GM12878 (cell line): Measurements from ENCODE around the gene TRIM7. TPM values are rescaled to one million over a fixed set of nuclear protein-coding genes. Genes with fewer than 3 reads are reported as not detected.

ENCODE experiments used
- ATAC-seq: fragments of 200-7000 bp; cut with Tn5 transposase; 3 replicates; pipeline ENCODE4 v1.9.1; 2020; ENCODE audit warnings: mild to moderate bottlenecking, moderate library complexity
- BruUV-seq: library from RNA; stranded (reverse); fragments of 400-500 nt; replicated peaks from 2 replicates; lab custom pipeline; 2021; lab: Mats Ljungman, UMichigan
- CTCF ChIA-PET: fragments of 300-600 bp; sonication (Branson Sonifier 250); formaldehyde crosslinking; extraction: SDS; loops from one replicate; lab custom pipeline; 2021; ENCODE audit warnings: inconsistent platforms; lab: Yijun Ruan, JAX
- POLR2A ChIA-PET: fragments of 350-600 bp; formaldehyde crosslinking; extraction: SDS; loops from one replicate; lab custom pipeline; 2021; ENCODE audit warnings: inconsistent platforms; lab: Charles Lee
- RAD21 ChIA-PET: fragments of 300-600 bp; sonication (Branson Sonifier 250); formaldehyde crosslinking; loops from one replicate; lab custom pipeline; 2023; ENCODE audit warnings: antibody characterized with exemption; ENCODE audit not compliant: unreplicated experiment; lab: Charles Lee
- SMC1A ChIA-PET: fragments of 300-600 bp; sonication (Branson Sonifier 250); formaldehyde crosslinking; loops from one replicate; lab custom pipeline; 2023; ENCODE audit not compliant: unreplicated experiment, uncharacterized antibody; lab: Charles Lee
- DNase-seq: peaks from one replicate; pipeline ENCODE4 v3.0.0-alpha.2; 2011; ENCODE audit warnings: low read depth, low spot score
- FAIRE-seq: peaks from 3 replicates; lab custom pipeline; 2011; peaks lifted over from hg19 to GRCh38; lab: Jason Lieb, UNC
- H2AFZ ChIP-seq: 2 replicates; pipeline ENCODE4 v1.6.0; 2011; ENCODE audit warnings: low read depth, low read length, control low read depth; ENCODE audit not compliant: control insufficient read depth
- H3K27ac ChIP-seq: 2 replicates; pipeline ENCODE4 v1.5.1; 2011; ENCODE audit warnings: control low read depth; ENCODE audit not compliant: control insufficient read depth, insufficient read depth
- H3K27me3 ChIP-seq, 2 experiments: replicated peaks in 1 of 2; 2 replicates each; pipeline versions ENCODE4 v1.6.0 to v1.6.1; 2011; ENCODE audit warnings: low read length in 1 of 2; ENCODE audit not compliant: control insufficient read depth in 2 of 2, insufficient read depth in 2 of 2
- H3K36me3 ChIP-seq, 2 experiments: 2 replicates each; pipeline ENCODE4 v1.5.1; 2011; ENCODE audit warnings: low read length in 1 of 2; ENCODE audit not compliant: control insufficient read depth in 2 of 2, insufficient read depth in 2 of 2
- H3K4me1 ChIP-seq: 2 replicates; pipeline ENCODE4 v1.6.1; 2011; ENCODE audit warnings: mild to moderate bottlenecking, low read length, moderate library complexity, mixed read lengths; ENCODE audit not compliant: control insufficient read depth, insufficient read depth
- H3K4me2 ChIP-seq: 2 replicates; pipeline ENCODE4 v1.6.0; 2011; ENCODE audit warnings: control low read depth; ENCODE audit not compliant: control insufficient read depth, insufficient read depth
- H3K4me3 ChIP-seq: fragments of 200-600 bp; sonication (generic); 2 replicates; pipeline ENCODE4 v1.5.1; 2016
- H3K79me2 ChIP-seq: 2 replicates; pipeline ENCODE4 v1.6.0; 2011; ENCODE audit warnings: low read length; ENCODE audit not compliant: control insufficient read depth, insufficient read depth
- H3K9ac ChIP-seq: 2 replicates; pipeline ENCODE4 v1.8.0; 2011; ENCODE audit warnings: low read length, control low read depth, mixed read lengths; ENCODE audit not compliant: control insufficient read depth, insufficient read depth
- H3K9me3 ChIP-seq: replicated peaks from 3 replicates; pipeline ENCODE4 v1.5.1; 2011; ENCODE audit warnings: mild to moderate bottlenecking, low read length; ENCODE audit not compliant: control insufficient read depth, insufficient read depth
- H4K20me1 ChIP-seq: 2 replicates; pipeline ENCODE4 v1.6.0; 2011; ENCODE audit not compliant: control insufficient read depth, insufficient read depth
- BCLAF1 ChIP-seq: fragments of 450-650 bp; IDR thresholded peaks from 2 replicates; pipeline ENCODE4 v1.6.1; 2017; ENCODE audit warnings: antibody characterized with exemption, mild to moderate bottlenecking, moderate library complexity
- BHLHE40 ChIP-seq, 2 experiments: fragments of 450-650 bp in 1 of 2; IDR thresholded peaks; 2 replicates each; pipeline ENCODE4 v1.6.1; 2011 to 2017; ENCODE audit warnings: low read depth in 2 of 2, borderline replicate concordance in 1 of 2, improper control_type of control experiment in 1 of 2, low read length in 1 of 2, mild to moderate bottlenecking in 1 of 2
- CTCF ChIP-seq, 3 experiments: IDR thresholded peaks in 2 of 3; conservative IDR thresholded peaks in 1 of 3; 2 replicates each; pipeline ENCODE4 v1.5.1; 2011; ENCODE audit warnings: low read depth in 3 of 3, low read length in 3 of 3, mild to moderate bottlenecking in 3 of 3, control low read depth in 2 of 3, moderate library complexity in 2 of 3, inconsistent platforms in 1 of 3, mixed read lengths in 1 of 3; ENCODE audit not compliant: control insufficient read depth in 2 of 3, insufficient read depth in 1 of 3; ENCODE audit errors: extremely low read depth in 1 of 3
- E2F4 ChIP-seq: IDR thresholded peaks from 2 replicates; pipeline ENCODE4 v1.6.1; 2012; ENCODE audit warnings: low read depth, low read length, improper control_type of control experiment
- FOXK2 ChIP-seq: fragments of 450-650 bp; IDR thresholded peaks from 2 replicates; pipeline ENCODE4 v1.6.1; 2017; ENCODE audit warnings: mild to moderate bottlenecking, moderate library complexity
- GATAD2B ChIP-seq: fragments of 450-650 bp; conservative IDR thresholded peaks from 2 replicates; pipeline ENCODE4 v1.6.1; 2017; ENCODE audit warnings: low read depth, mild to moderate bottlenecking, moderate library complexity
- MAX ChIP-seq: IDR thresholded peaks from 2 replicates; pipeline ENCODE4 v1.6.1; 2012; ENCODE audit warnings: low read depth, low read length, improper control_type of control experiment
- POU2F2 ChIP-seq: IDR thresholded peaks from 3 replicates; pipeline ENCODE4 v1.6.1; 2011; ENCODE audit warnings: low read depth, mild to moderate bottlenecking, low read length, borderline replicate concordance
- RB1 ChIP-seq: fragments of 450-650 bp; formaldehyde crosslinking; IDR thresholded peaks from 2 replicates; pipeline ENCODE4 v1.6.1; 2017; ENCODE audit warnings: mild to moderate bottlenecking, borderline replicate concordance
- RCOR1 ChIP-seq: conservative IDR thresholded peaks from 2 replicates; pipeline ENCODE4 v1.6.1; 2012; ENCODE audit warnings: low read depth, low read length, improper control_type of control experiment
- SMARCA5 ChIP-seq: fragments of 450-650 bp; IDR thresholded peaks from 2 replicates; pipeline ENCODE4 v1.6.1; 2017; ENCODE audit warnings: mild to moderate bottlenecking
- TCF12 ChIP-seq: IDR thresholded peaks from 2 replicates; pipeline ENCODE4 v1.6.1; 2011; ENCODE audit warnings: low read depth, mild to moderate bottlenecking, low read length
- ZBED1 ChIP-seq: IDR thresholded peaks from 2 replicates; pipeline ENCODE4 v1.6.1; 2016; ENCODE audit warnings: borderline replicate concordance
- ZNF217 ChIP-seq: fragments of 450-650 bp; IDR thresholded peaks from 2 replicates; pipeline ENCODE4 v1.6.1; 2017; ENCODE audit warnings: antibody characterized with exemption, mild to moderate bottlenecking
- ZZZ3 ChIP-seq: IDR thresholded peaks from 2 replicates; pipeline ENCODE4 v1.6.1; 2011; ENCODE audit warnings: low read depth; ENCODE audit not compliant: control insufficient read depth, insufficient read length
- WGBS: methylation state at CpG from one replicate; pipeline ENCODE4 v1.1.6; 2016; ENCODE audit warnings: low lambda C conversion rate; ENCODE audit not compliant: insufficient replicate concordance, insufficient coverage; ENCODE audit errors: missing lambda C conversion rate; 5-methylcytosine and 5-hydroxymethylcytosine counted together
- in situ Hi-C: fragments of 300-500 bp; cut with MboI; formaldehyde crosslinking; loops from 9 replicates; pipeline ENCODE4 v1.14.3; 2018; ENCODE audit warnings: mixed read lengths
- intact Hi-C: fragments of 100-400 bp; cut with micrococcal nuclease; formaldehyde crosslinking; loops from one replicate; pipeline ENCODE4 v1.14.2; 2022; ENCODE audit not compliant: unreplicated experiment
- polyA plus RNA-seq, 11 experiments: library from polyadenylated mRNA; depleted of rRNA in 4 of 11; unstranded in 6 of 11; stranded (reverse) in 5 of 11; fragments of >200 nt; fragmentation: Nextera tagmentation in 4 of 11; fragmentation: Illumina TruSeq in 1 of 11; extraction: Ambion mirVana in 4 of 11; extraction: Trizol in 1 of 11; gene quantifications; 1 replicate in 1 of 11; 2 replicates in 10 of 11; pipeline versions ENCODE4 v1.2.1 to v1.2.3, GENCODE V29; 2011 to 2016; ENCODE audit warnings: inconsistent platforms in 2 of 11, missing spikeins in 2 of 11, low read depth in 1 of 11
- total RNA-seq, 4 experiments: library from RNA; depleted of rRNA in 3 of 4; stranded (reverse); fragments of >200 nt in 3 of 4; fragmentation: Illumina TruSeq in 1 of 4; extraction: Trizol in 1 of 4; gene quantifications; 2 replicates each; pipeline versions ENCODE4 v1.2.1 to v1.2.3, GENCODE V29; 2013 to 2021

TRIM7 gene
- total and polyA plus RNA-seq, 10 of the 15 experiments (the other 5 are each of a cell fraction or from before 2014, with no cell fraction given), result 0.02 to 1.6 (median 0.41) TPM

GRCh38 chr5:181217803-181218062, 12.7 kb upstream of the TRIM7 start (continued):
- no peak for TF ChIP-seq BCLAF1
- no peak for TF ChIP-seq ZBED1
- TF ChIP-seq, all 136 proteins: peak for 4

GRCh38 chr5:181217111-181217802, 12.3 kb upstream of the TRIM7 start:
- intact Hi-C loops (no loop called here), in situ Hi-C loops (no loop called here)
- H2AFZ ChIP-seq, result peak overlapping the region; percentile 35
- H3K9me3 ChIP-seq, result no peaks in the 10 kb centered on the region
- no peaks in the 10 kb centered on the region for H3K36me3 ChIP-seq
- H3K79me2 ChIP-seq, result no peaks in the 10 kb centered on the region
- H4K20me1 ChIP-seq, result no peaks in the 10 kb centered on the region
- H3K9ac ChIP-seq, result no peak overlapping the region
- CTCF ChIA-PET, result no interaction called here
- DNase-seq (peak; percentile 25), FAIRE-seq (no peak), ATAC-seq (peak; percentile 64)
- H3K4me3 ChIP-seq, result peak overlapping the region; percentile 70
- SMC1A ChIA-PET, result no interaction called here
- POLR2A ChIA-PET, result interaction anchor here (0.5 kb wide), 1 partner anchor 10 kb away, joined by 3 read pairs; no protein-coding TSS in a partner anchor
- no peaks in the 10 kb centered on the region for H3K27me3 ChIP-seq
- WGBS, result under 1% methylated on average over 45 of the region's 46 CpGs
- BruUV-seq, result no TSS peak
- peaks cover 8% of the 10 kb centered on the region for H3K4me1 ChIP-seq
- no peak overlapping the region for H3K27ac ChIP-seq
- RAD21 ChIA-PET, result interaction anchor here (0.6 to 1.2 kb wide), 2 partner anchors 11 to 26 kb away, joined by 3 read pairs; no protein-coding TSS in a partner anchor
- peak overlapping the region; percentile 77 for H3K4me2 ChIP-seq
- TF ChIP-seq ZNF217, result 0 out of 2 replicates have a peak, but pooled peaks have one; percentile 38
- TF ChIP-seq FOXK2, result 0 out of 2 replicates have a peak, but pooled peaks have one; percentile 19
- TF ChIP-seq TCF12, result 0 out of 2 replicates have a peak, but pooled peaks have one; percentile 15
- peak; percentile 36; the same call in 1 of the 2 replicates for TF ChIP-seq GATAD2B
- TF ChIP-seq RB1, result peak; percentile 74; the same call in 1 of the 2 replicates
- no peak for TF ChIP-seq ZZZ3
- peak; percentile 47; the same call in 1 of the 2 replicates for TF ChIP-seq SMARCA5
- peak in 1 of 2 experiments; percentile 70; a peak in 2 of 4 replicates for TF ChIP-seq BHLHE40 (IDR thresholded peaks at IDR 0.05; ENCODE audit: borderline replicate concordance in 1 of 2, low read depth in 2 of 2, low read length in 1 of 2)
- TF ChIP-seq MAX, result no peak; the same call in 1 of the 2 replicates
- peak; percentile 3 to 19 (median 18); a peak in 3 of 6 replicates for TF ChIP-seq CTCF (IDR thresholded peaks at IDR 0.05 in 2 of 3, conservative IDR thresholded peaks at IDR 0.05 in 1 of 3; ENCODE audit: control insufficient read depth in 2 of 3, extremely low read depth in 1 of 3, insufficient read depth in 1 of 3, low read depth in 3 of 3, low read length in 3 of 3)
- peak; percentile 7; the same call in 1 of the 3 replicates for TF ChIP-seq POU2F2
- no peak for TF ChIP-seq RCOR1
- no peak for TF ChIP-seq E2F4
